HuH-7.5 (cell line): ENCODE measurements around the gene NDRG2.
"Not testable (repeated sequence)": the region's sequence is repeated elsewhere in the genome, so short reads cannot be mapped to it uniquely, and the experiment has no call there.

Experiments
- DNase-seq: peaks from one replicate; pipeline ENCODE4 v3.0.0; 2011; ENCODE audit warnings: low spot score

Gene NDRG2

DNA sequence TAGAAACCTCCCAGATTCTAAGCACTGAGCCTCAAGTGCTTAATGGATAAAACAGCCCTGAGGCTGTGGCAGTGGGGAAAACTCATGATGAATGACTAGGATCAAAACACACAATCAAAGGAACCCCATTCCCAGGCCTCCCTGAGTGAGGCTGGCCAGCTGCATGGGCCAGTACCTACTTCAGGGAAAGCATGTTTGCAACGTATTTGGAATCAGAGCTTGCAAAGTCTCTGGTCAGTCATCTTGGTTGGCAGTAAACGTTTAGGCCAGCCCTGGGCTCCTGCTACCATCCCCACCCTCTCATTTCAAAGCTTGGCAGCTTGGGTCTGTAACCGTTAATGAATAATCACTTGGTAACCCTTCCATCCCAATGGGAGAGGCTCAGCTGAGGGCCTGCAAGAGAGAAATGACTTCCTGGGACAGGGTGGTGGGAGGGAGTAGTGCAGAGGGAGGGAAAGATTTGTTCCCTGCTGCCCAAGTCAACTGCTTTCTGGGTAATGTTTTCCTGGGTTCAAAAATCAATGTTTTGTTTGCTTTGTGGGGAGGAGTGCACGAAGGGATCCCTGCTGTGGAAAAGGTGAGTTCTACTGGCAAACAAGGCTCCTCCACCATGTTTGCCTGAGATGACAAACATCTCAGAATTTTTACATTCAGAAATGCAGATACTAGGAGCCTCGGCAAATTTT is 30.7 kb upstream of the NDRG2 start:
- no peak for DNase-seq

DNA sequence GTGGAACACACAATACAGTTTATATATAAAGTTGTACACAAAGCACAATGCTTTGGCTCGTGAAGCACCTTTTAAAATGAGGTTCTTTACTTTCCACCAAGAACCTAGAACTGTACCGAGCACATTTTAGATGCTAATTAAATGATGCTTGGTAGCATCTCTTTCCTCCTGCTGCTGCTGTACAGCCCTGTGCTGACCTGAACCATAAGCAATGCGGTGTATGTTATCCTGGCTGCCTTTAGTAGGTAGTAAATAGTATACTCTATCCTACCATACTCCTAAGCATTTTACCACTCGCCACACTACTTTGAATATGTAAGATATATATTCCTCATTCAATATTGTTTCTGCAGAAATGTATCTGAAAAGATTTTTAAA is 29.9 kb upstream of the NDRG2 start:
- no peak for DNase-seq

DNA sequence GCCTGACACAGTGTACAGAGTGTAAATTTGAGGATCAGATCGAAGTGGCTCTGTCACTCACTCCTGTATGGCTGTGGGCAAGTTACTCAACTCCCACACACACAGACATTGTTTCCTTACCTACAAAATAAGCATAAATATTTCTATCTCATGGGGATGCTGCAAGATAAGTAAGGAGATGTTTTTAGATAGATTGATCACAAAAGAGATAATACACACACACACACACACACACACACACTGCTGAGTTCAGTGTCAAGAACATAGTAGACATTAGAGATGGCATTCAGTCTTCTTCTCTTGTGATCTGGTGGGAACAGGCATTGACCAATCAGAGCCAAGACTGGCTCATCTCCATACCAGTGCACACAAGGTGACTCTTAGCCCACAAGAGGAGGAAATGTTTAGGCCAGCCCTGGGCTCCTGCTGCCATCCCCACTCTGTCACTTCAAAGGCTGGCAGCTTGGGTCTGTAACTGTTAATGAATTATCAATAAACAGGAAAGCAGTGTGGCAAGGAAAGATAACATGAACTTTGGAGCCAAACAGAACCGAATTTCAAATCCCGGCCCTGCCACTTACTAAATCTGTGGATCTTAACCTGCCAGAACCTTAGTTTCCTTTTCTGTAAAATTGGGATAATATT is 29.4 kb upstream of the NDRG2 start:
- no peak for DNase-seq

DNA sequence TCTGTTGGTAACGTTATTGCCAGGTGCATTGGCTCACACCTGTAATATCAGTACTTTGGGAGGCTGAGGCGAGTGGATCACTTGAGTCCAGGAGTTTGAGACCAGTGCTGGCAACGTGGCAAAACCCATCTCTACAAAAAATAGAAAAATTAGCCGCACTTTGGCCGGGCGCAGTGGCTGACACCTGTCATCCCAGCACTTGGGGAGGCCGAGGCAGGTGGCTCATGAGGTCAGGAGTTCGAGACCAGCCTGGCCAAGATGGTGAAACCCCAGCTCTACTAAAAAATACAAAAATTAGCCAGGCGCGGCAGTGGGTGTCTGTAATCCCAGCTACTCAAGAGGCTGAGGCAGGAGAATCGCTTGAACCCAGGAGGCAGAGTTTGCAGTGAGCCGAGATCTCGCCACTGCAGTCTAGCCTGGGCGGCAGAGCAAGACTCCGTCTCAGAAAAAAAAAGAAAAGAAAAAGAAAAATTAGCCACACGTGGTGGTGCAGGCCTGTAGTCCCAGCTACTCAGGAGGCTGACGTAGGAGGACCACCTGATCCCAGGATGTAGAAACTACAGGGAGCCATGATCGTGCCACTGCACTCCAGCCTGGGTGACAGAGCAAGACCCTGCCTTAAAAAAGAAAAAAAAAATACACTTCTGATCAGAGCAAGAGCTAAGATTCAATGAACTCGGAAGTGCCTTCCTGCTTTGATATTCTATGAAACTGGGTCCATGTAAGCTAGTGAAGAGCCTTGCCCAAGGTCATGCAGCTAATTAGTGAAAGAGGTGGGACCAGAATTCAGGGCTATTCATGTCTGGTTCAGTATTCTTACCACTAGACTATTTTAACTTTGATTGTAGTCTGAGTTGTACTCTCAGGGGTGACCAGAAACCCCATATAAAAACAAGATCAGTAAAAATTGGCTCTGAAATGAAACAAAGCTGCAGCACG is 28.6 kb upstream of the NDRG2 start:
- no peak for DNase-seq

DNA sequence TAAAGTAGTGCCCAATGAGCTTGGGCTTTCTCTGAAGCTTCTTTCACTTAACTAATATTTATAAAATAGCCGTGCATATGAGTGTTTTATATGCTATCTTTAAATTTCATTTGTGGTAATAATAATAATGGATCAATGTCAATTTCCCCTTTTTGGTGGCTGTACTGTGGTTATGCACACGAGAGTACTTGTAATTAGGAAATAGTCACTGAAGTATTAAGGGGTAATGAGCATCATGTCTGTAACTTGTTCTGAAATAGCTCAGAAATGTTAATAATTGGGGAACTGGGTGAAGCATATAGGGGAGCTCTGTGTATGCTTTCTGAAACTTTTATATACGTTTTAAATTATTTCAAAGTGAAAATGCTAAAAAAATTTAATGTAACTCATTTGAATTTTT is 25.7 kb upstream of the NDRG2 start:
- DNase-seq = no peak

DNA sequence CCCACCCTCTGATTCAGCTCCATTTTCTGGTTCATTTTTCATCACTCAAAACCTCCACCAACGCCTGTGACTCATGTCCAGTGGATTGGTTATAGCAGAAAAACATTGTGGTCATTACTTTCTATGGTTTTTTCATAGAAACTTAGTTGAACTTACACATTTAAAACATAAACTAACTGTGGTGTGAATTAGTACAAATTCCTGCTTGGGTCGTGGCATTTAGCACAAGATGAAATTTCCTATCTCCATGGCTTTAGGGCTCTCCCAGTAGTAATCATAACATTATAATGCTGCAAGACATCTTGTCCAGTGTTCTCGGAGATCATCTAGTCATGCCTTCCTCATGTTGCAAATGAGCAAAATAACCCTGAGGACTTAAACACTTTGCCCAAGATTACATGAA is 24.4 kb upstream of the NDRG2 start:
- DNase-seq = no peak

DNA sequence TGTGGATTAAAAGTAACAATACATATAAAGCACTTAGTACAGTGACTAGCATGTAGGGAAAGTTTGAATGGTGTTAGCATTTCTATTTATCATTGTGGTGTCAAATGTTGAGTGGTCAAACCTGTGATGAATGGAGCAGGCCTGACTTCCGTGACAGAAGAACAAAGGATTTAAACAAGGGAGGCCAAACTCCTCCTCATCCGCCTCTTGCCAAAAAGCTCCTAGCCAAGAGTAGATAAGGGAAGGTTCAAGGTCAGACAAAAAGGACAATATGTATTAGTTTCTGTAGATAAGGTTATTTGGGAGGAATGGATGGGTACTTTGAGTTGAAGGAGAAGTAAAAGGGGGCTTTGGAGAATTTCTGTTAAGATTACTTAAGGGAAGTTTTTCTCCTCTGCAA is 23.8 kb upstream of the NDRG2 start:
- DNase-seq = no peak

DNA sequence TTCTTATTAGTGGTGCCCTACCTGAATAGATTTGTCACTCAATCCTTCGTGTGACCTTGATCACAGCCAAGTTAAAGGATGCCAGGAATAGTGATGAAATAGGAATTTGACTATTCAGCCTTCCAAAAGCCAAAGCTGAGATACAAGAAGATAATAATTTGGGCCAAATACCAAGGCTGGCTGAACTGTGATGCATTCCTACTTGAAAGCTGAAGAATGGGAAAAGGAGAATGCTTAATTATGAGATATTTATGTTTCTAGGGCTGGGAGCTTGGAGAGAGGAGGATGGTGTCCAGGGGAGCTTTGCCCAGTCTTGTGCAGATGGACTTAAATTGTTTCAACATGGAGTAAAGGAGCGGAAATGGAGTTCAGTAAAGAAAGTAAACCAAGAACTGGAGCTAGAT is 22.5 kb upstream of the NDRG2 start:
- no peak for DNase-seq

DNA sequence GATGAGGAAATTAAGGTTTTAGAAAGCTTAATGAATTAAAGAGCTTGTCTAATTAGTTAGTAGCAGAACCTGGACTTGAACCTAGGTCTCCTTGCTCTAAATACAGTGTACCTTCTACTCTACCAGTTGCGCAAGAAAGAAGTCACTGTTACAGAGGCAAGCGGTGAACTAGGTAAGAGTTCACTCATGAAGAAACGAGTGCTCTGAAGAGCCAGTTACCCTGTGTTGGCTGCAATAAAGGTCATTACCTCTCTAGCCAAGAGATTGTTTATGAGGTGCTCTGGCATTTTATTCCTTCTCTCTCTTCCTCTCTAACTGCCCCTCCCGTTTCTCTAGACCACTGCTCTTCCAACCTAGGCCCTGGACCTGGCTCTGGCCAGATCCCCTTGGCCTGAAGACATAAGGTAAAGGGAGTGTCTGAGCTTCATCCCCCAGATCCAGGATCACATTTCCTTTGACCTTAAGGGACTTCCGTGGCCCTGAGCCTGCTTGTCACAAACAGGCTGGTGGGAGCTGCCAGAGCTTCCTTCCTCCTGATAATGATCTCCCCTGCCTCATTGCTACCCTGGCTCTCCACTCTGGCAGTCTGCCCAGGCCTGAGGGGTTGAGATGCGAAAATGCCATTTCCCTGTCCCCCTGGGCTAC is 19.2 kb upstream of the NDRG2 start:
- DNase-seq = no peak

DNA sequence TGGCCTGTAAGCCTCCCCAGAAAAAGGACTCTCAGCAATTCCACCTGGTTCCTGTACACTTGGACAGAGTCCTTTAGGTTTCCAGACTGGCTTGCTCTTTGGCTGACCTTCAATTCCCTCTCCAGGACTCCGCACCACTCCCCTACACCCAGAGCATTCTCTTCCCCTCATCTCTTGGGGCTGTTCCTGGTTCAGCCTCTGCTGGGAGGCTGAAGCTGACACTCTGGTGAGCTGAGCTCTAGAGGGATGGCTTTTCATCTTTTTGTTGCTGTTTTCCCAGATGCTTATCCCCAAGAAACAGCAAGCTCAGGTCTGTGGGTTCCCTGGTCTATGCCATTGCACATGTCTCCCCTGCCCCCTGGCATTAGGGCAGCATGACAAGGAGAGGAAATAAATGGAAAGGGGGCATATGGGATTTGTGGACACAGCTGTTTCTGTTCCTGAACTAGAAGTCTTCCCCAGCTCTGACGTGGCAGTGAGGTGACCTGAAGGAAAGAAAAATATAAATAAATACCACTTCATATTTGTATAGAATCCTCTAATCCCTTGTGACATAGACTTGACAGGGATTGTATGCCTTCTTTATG is 18.6 kb upstream of the NDRG2 start:
- DNase-seq = no peak

DNA sequence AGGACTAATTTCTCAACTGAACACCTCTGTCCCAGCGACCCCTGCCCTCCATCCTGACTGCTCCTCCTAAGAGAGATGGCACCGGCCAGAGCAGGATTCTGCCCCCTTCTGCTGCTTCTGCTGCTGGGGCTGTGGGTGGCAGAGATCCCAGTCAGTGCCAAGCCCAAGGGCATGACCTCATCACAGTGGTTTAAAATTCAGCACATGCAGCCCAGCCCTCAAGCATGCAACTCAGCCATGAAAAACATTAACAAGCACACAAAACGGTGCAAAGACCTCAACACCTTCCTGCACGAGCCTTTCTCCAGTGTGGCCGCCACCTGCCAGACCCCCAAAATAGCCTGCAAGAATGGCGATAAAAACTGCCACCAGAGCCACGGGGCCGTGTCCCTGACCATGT is 18.1 kb upstream of the NDRG2 start:
- DNase-seq = no peak

DNA sequence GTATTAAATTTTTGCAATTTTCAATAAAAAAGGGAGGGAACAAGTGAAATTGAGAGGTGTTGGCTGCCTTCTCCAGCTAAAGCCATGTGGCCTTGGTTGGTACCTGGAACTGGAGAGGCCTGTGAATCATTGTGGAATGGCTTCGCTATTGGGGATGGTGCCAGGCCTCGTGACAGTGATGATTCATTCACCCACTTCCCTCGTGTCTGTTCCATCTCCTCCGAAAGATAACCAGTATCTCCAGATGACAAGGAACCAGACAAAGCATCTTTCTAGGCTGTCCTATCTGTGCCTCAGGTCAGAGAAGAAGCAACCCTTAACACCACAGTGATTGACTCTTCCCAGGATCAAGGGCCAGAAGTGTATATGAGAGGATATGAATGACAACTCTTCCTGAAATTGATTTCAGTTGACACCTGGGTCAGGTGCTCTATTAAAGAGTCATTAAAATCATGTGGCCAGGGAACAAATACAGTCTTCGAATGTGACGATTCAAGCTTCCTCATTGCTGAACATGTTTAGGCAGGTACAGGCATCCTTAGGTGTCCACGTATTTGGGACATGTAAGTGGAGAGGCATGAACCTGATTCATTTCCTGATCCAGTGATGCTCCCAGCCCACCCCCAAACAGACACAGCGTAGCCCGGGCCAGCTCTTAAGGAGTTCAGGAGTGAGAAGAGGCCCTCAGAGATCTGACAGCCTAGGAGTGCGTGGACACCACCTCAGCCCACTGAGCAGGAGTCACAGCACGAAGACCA is 17.0 kb upstream of the NDRG2 start, which contains the start of gene RNASE7:
TSS of gene RNASE7 (plus strand) at position 687 of the 758 bp plus-strand sequence. CDS start 631 bp downstream, outside the sequence.
- DNase-seq = no peak

DNA sequence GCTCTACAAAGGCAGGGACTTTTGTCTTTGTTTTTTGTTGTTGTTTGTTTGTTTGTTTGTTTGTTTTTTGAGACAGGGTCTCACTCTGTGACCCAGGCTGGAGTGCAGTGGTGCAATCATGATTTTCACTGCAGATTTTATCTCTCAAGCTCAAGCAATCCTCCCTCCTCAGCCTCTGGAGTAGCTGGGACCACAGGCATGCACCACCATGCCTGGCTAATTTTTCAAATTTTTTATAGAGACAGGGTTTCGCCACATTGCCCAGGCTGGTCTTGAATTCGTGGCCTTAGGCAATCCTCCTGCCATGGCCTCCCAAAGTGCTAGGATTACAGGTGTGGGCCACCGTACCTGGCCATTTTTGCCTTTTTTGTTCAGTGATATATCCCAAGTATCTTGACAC is 16.1 kb upstream of the NDRG2 start:
- DNase-seq = not testable (repeated sequence)

DNA sequence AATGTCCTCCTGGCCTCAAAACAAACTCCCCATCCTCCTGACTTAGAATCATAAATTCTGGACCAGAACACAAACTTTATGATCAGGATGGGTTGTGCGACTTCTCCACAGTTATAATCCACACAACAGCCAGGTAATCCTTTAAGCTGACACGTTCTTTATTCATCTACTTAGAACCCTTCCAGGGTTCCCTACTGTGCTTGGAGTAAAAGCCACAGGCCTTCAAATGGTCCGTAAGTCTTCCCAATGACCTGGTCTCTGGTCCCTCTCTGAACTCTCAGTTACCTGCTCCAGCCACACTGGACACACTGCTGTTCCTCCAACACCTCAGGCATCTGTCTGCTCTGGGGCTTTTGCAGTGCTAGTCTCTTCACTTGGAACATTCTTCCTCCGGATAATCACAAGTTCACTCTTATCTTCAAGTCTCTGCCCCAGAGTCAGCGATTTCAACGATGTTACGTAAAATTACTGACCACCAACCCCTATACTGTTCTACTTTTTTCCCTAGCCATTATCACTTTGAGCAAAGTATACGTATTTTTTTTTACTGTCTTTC is 15.6 kb upstream of the NDRG2 start:
- no peak for DNase-seq

DNA sequence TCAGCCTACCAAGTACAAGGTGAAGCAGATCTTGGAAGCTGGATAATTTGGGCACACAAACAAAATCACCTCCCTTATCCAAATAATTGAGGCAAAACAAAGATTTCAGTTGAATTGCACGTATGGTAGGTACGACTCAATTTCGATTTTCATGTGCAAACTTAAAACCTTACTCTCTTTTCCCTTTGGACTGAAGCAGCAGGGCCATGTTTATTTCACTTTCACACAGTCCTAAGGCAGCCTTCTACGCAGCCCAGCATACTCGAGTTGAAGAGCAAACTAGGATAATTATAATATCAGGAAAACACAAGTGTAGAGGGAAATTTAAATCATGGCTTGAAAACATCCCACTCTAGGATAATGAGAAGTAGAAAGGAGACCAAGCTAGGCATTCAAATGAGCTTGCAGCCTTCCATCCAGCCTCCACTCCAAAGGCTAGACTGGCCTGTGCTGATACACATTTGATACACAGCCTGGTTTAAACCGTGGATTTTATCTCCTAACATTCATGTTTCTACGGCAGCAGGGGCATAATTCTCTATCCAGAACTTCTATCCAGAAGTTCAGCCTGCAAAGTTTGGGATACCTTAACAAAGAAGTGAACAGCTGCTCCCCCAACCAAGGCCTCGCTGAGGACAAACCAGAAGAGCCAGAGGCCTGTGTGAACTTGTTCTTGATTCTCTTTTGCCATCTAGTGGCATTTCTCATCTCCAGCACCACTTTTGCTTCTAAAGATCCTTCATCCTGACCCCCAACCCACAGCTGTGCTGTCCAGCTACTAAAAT is 14.9 kb upstream of the NDRG2 start:
- peak; percentile 63 for DNase-seq

DNA sequence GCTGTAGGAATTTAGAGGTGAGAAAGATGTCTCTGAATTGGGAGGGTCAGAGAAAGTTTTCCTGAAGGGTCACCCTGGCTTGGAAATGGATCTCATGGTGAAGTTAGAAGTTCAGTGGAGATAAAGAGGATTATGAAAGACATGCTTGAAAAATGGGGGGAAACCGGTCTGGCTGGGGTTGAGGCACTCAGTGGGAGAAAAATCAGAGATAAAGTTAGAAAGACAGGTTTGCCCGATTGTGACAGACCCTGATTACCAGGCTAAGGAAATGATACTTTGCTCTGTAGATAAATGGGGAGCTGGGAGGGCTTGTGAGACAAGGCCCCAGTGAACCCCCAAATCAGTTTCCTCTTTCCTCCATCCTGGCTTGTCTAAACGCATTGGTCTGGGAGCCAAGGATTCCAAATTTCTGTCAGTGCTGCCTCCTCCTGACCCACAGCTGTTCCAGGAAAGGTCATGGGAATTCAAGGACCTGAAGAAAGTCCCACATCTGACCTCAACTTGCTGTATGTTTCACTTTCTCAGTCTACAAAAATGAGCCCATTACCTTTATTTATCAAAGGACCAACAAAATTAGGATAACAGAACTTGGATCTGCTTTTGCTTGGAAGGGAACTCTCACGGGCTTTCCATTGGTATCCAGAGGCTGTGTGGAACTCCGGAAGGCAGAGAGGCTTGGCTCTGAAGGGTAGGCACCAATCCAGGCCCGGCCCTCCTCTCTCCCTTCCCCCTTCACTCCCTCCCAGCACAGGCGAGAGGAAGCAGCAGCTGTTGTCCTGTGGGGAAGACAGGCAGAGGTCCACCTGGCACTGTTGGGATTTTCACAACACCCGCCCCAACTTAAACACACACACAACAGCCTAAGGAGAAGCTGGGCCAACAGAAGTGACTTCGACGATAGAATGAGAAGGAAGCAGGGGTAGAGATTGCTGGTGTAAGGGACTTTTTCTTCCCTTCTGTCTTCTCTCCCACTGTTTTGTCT is 13.9 kb upstream of the NDRG2 start:
- no peak for DNase-seq

DNA sequence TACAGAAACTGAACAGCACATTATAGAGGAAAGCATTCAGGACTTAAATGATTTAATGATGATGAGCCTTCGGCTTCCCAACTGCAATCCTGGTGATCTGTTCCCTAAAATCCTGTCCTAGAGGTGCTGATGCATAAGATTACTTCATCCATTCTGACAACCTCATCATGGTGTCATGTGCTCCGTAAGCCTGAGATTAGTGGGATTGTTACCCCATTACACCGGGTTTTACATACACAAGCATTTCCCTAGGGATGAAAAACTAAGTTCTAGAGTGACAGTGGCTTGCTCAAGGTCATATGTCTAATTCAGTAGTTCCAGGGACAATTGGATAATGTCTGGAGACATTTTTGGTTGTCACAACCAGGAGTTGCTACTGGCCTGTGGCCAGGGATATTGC is 12.3 kb upstream of the NDRG2 start:
- no peak for DNase-seq

DNA sequence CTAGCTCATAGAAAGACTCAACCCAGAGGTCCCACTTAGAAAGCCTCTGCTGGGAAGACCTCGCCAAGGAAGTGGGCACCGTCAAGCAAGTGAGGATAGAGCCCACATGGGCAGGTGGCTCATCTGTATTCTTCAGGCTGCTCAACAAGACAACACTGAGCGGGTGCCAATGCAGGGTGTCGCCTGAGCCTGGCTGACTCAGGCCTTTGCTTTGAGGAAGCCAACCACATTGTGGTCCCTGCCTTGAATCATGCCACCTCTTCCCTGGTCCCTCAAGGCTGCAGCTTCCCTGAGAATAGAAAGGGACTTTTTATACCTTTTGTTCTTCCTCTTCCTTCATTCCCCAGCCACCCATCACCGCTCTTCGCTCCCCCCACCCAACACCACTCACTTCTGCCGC is 11.9 kb upstream of the NDRG2 start:
- no peak for DNase-seq

DNA sequence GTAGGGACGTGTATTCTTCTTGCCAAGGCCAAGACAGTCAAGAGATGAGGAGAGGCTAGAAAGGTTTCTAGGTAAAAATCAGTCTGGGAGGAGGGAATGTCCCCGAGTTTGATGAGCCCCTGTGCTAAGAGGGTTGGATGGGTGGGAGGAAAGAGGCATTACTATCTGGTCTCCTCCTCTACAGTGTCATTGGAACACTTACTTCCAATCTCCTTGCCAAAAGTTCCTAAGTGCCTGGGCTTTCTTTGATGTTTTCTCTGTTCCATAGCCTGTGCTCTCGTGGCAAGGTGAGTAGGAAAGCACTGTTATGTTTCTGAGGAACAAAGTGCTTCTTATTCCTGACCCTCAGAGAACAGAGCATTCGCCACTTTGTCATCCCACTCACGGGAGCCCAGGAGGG is 9.8 kb upstream of the NDRG2 start, which contains the start of gene RNASE13:
TSS of gene RNASE13 (minus strand) at position 101 of the 400 bp plus-strand sequence. CDS start 519 bp downstream, outside the sequence.
- DNase-seq = no peak
